GM12878 (cell line): ENCODE measurements around the gene AAR2. TPM values are rescaled to one million over a fixed set of nuclear protein-coding genes. Genes with fewer than 3 reads are reported as not detected.

Experiments
- ATAC-seq: fragments of 200-7000 bp; cut with Tn5 transposase; 3 replicates; pipeline ENCODE4 v1.9.1; 2020; ENCODE audit warnings: mild to moderate bottlenecking, moderate library complexity
- BruUV-seq: library from RNA; stranded (reverse); fragments of 400-500 nt; replicated peaks from 2 replicates; lab custom pipeline; 2021; lab: Mats Ljungman, UMichigan
- CTCF ChIA-PET: fragments of 300-600 bp; sonication (Branson Sonifier 250); formaldehyde crosslinking; extraction: SDS; loops from one replicate; lab custom pipeline; 2021; ENCODE audit warnings: inconsistent platforms; lab: Yijun Ruan, JAX
- POLR2A ChIA-PET: fragments of 350-600 bp; formaldehyde crosslinking; extraction: SDS; loops from one replicate; lab custom pipeline; 2021; ENCODE audit warnings: inconsistent platforms; lab: Charles Lee
- RAD21 ChIA-PET: fragments of 300-600 bp; sonication (Branson Sonifier 250); formaldehyde crosslinking; loops from one replicate; lab custom pipeline; 2023; ENCODE audit warnings: antibody characterized with exemption; ENCODE audit not compliant: unreplicated experiment; lab: Charles Lee
- SMC1A ChIA-PET: fragments of 300-600 bp; sonication (Branson Sonifier 250); formaldehyde crosslinking; loops from one replicate; lab custom pipeline; 2023; ENCODE audit not compliant: unreplicated experiment, uncharacterized antibody; lab: Charles Lee
- DNase-seq: peaks from one replicate; pipeline ENCODE4 v3.0.0-alpha.2; 2011; ENCODE audit warnings: low read depth, low spot score
- FAIRE-seq: peaks from 3 replicates; lab custom pipeline; 2011; peaks lifted over from hg19 to GRCh38; lab: Jason Lieb, UNC
- H2AFZ ChIP-seq: 2 replicates; pipeline ENCODE4 v1.6.0; 2011; ENCODE audit warnings: low read depth, low read length, control low read depth; ENCODE audit not compliant: control insufficient read depth
- H3K27ac ChIP-seq: 2 replicates; pipeline ENCODE4 v1.5.1; 2011; ENCODE audit warnings: control low read depth; ENCODE audit not compliant: control insufficient read depth, insufficient read depth
- H3K27me3 ChIP-seq, 2 experiments: replicated peaks in 1 of 2; 2 replicates each; pipeline versions ENCODE4 v1.6.0 to v1.6.1; 2011; ENCODE audit warnings: low read length in 1 of 2; ENCODE audit not compliant: control insufficient read depth in 2 of 2, insufficient read depth in 2 of 2
- H3K36me3 ChIP-seq, 2 experiments: 2 replicates each; pipeline ENCODE4 v1.5.1; 2011; ENCODE audit warnings: low read length in 1 of 2; ENCODE audit not compliant: control insufficient read depth in 2 of 2, insufficient read depth in 2 of 2
- H3K4me1 ChIP-seq: 2 replicates; pipeline ENCODE4 v1.6.1; 2011; ENCODE audit warnings: mild to moderate bottlenecking, low read length, moderate library complexity, mixed read lengths; ENCODE audit not compliant: control insufficient read depth, insufficient read depth
- H3K4me2 ChIP-seq: 2 replicates; pipeline ENCODE4 v1.6.0; 2011; ENCODE audit warnings: control low read depth; ENCODE audit not compliant: control insufficient read depth, insufficient read depth
- H3K4me3 ChIP-seq: fragments of 200-600 bp; sonication (generic); 2 replicates; pipeline ENCODE4 v1.5.1; 2016
- H3K79me2 ChIP-seq: 2 replicates; pipeline ENCODE4 v1.6.0; 2011; ENCODE audit warnings: low read length; ENCODE audit not compliant: control insufficient read depth, insufficient read depth
- H3K9ac ChIP-seq: 2 replicates; pipeline ENCODE4 v1.8.0; 2011; ENCODE audit warnings: low read length, control low read depth, mixed read lengths; ENCODE audit not compliant: control insufficient read depth, insufficient read depth
- H3K9me3 ChIP-seq: replicated peaks from 3 replicates; pipeline ENCODE4 v1.5.1; 2011; ENCODE audit warnings: mild to moderate bottlenecking, low read length; ENCODE audit not compliant: control insufficient read depth, insufficient read depth
- H4K20me1 ChIP-seq: 2 replicates; pipeline ENCODE4 v1.6.0; 2011; ENCODE audit not compliant: control insufficient read depth, insufficient read depth
- CREM ChIP-seq: IDR thresholded peaks from 2 replicates; pipeline ENCODE4 v1.6.1; 2014; ENCODE audit warnings: antibody characterized with exemption, low read depth
- EP300 ChIP-seq, 2 experiments: fragments of 150-350 bp in 1 of 2; IDR thresholded peaks; 2 replicates each; pipeline ENCODE4 v1.6.1; 2011 to 2012; ENCODE audit warnings: low read depth in 2 of 2, low read length in 2 of 2, borderline replicate concordance in 1 of 2, improper control_type of control experiment in 1 of 2, inconsistent platforms in 1 of 2; ENCODE audit not compliant: control insufficient read depth in 1 of 2
- KAT2A ChIP-seq: conservative IDR thresholded peaks from 2 replicates; pipeline ENCODE4 v1.6.1; 2011; ENCODE audit warnings: low read depth, low read length; ENCODE audit not compliant: control insufficient read depth
- KDM1A ChIP-seq: fragments of 200-600 bp; sonication (generic); IDR thresholded peaks from 2 replicates; pipeline ENCODE4 v1.6.1; 2016; ENCODE audit warnings: borderline replicate concordance
- MTA3 ChIP-seq: IDR thresholded peaks from 2 replicates; pipeline ENCODE4 v1.6.1; 2012; ENCODE audit warnings: low read length, inconsistent platforms, borderline replicate concordance
- NFIC ChIP-seq: IDR thresholded peaks from 2 replicates; pipeline ENCODE4 v1.6.1; 2012; ENCODE audit warnings: low read depth, mild to moderate bottlenecking, inconsistent platforms, low read length, moderate library complexity
- ZNF622 ChIP-seq: fragments of 450-650 bp; IDR thresholded peaks from 2 replicates; pipeline ENCODE4 v1.6.1; 2017; ENCODE audit warnings: mild to moderate bottlenecking, inconsistent platforms
- WGBS: methylation state at CpG from one replicate; pipeline ENCODE4 v1.1.6; 2016; ENCODE audit warnings: low lambda C conversion rate; ENCODE audit not compliant: insufficient replicate concordance, insufficient coverage; ENCODE audit errors: missing lambda C conversion rate; 5-methylcytosine and 5-hydroxymethylcytosine counted together
- in situ Hi-C: fragments of 300-500 bp; cut with MboI; formaldehyde crosslinking; loops from 9 replicates; pipeline ENCODE4 v1.14.3; 2018; ENCODE audit warnings: mixed read lengths
- intact Hi-C: fragments of 100-400 bp; cut with micrococcal nuclease; formaldehyde crosslinking; loops from one replicate; pipeline ENCODE4 v1.14.2; 2022; ENCODE audit not compliant: unreplicated experiment
- polyA plus RNA-seq, 11 experiments: library from polyadenylated mRNA; depleted of rRNA in 4 of 11; unstranded in 6 of 11; stranded (reverse) in 5 of 11; fragments of >200 nt; fragmentation: Nextera tagmentation in 4 of 11; fragmentation: Illumina TruSeq in 1 of 11; extraction: Ambion mirVana in 4 of 11; extraction: Trizol in 1 of 11; gene quantifications; 1 replicate in 1 of 11; 2 replicates in 10 of 11; pipeline versions ENCODE4 v1.2.1 to v1.2.3, GENCODE V29; 2011 to 2016; ENCODE audit warnings: inconsistent platforms in 2 of 11, missing spikeins in 2 of 11, low read depth in 1 of 11
- total RNA-seq, 4 experiments: library from RNA; depleted of rRNA in 3 of 4; stranded (reverse); fragments of >200 nt in 3 of 4; fragmentation: Illumina TruSeq in 1 of 4; extraction: Trizol in 1 of 4; gene quantifications; 2 replicates each; pipeline versions ENCODE4 v1.2.1 to v1.2.3, GENCODE V29; 2013 to 2021
- TF ChIP-seq, protein P1 (sequence below): IDR thresholded peaks from 2 replicates; pipeline ENCODE4 v1.6.1; 2012; ENCODE audit warnings: mild to moderate bottlenecking, low read depth, low read length
- TF ChIP-seq, protein P2 (sequence below): fragments of 450-650 bp; IDR thresholded peaks from 2 replicates; pipeline ENCODE4 v1.6.1; 2016; ENCODE audit warnings: mild to moderate bottlenecking

The AAR2 gene
- total and polyA plus RNA-seq, 10 of the 15 experiments (the other 5 are each of a cell fraction or from before 2014, with no cell fraction given), result 6.5 to 41.7 (median 30.3) TPM

DNA sequence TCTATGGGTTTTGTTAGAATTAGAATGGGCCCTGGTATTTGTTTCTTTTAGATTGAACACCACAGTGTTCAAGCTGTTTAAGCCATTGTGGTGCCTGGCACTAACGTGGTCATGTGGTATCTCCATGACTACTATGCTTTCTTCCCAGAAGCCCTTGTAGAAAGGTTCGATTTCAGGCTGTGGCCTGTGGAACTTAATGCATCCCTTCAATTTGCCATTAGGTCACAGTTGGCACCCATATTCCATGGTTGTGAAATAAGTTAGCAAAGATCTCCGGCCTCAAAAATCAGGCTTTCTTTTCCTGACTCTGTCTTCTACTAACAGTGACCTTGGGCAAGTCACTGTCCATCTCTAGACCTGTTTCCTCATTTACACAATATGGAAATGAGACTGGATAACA, 31.3 kb upstream of the AAR2 start:
- H2AFZ ChIP-seq, result no peak overlapping the region
- TF ChIP-seq KDM1A, result no peak
- no peak for TF ChIP-seq KAT2A
- no peak for TF ChIP-seq NFIC
- no peak for TF ChIP-seq ZNF622
- TF ChIP-seq EP300 (IDR thresholded peaks at IDR 0.05; ENCODE audit: borderline replicate concordance in 1 of 2, control insufficient read depth in 1 of 2, low read depth in 2 of 2, low read length in 2 of 2), result no peak
- no peak for TF ChIP-seq CREM
- no peak for TF ChIP-seq MTA3
- TF ChIP-seq, protein P1, sequence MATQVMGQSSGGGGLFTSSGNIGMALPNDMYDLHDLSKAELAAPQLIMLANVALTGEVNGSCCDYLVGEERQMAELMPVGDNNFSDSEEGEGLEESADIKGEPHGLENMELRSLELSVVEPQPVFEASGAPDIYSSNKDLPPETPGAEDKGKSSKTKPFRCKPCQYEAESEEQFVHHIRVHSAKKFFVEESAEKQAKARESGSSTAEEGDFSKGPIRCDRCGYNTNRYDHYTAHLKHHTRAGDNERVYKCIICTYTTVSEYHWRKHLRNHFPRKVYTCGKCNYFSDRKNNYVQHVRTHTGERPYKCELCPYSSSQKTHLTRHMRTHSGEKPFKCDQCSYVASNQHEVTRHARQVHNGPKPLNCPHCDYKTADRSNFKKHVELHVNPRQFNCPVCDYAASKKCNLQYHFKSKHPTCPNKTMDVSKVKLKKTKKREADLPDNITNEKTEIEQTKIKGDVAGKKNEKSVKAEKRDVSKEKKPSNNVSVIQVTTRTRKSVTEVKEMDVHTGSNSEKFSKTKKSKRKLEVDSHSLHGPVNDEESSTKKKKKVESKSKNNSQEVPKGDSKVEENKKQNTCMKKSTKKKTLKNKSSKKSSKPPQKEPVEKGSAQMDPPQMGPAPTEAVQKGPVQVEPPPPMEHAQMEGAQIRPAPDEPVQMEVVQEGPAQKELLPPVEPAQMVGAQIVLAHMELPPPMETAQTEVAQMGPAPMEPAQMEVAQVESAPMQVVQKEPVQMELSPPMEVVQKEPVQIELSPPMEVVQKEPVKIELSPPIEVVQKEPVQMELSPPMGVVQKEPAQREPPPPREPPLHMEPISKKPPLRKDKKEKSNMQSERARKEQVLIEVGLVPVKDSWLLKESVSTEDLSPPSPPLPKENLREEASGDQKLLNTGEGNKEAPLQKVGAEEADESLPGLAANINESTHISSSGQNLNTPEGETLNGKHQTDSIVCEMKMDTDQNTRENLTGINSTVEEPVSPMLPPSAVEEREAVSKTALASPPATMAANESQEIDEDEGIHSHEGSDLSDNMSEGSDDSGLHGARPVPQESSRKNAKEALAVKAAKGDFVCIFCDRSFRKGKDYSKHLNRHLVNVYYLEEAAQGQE, result no peak
- TF ChIP-seq, protein P2, sequence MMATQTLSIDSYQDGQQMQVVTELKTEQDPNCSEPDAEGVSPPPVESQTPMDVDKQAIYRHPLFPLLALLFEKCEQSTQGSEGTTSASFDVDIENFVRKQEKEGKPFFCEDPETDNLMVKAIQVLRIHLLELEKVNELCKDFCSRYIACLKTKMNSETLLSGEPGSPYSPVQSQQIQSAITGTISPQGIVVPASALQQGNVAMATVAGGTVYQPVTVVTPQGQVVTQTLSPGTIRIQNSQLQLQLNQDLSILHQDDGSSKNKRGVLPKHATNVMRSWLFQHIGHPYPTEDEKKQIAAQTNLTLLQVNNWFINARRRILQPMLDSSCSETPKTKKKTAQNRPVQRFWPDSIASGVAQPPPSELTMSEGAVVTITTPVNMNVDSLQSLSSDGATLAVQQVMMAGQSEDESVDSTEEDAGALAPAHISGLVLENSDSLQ, result no peak
- FAIRE-seq, result no peak
- no peaks in the 10 kb centered on the region for H3K79me2 ChIP-seq
- 0% methylated on average over 3 of the region's 3 CpGs for WGBS
- in situ Hi-C loops, result no loop called here
- H4K20me1 ChIP-seq, result no peaks in the 10 kb centered on the region
- H3K4me1 ChIP-seq, result no peaks in the 10 kb centered on the region
- H3K27me3 ChIP-seq, result peaks cover 0 to 3% of the 10 kb centered on the region in 2 experiments; a peak in 1 of 4 replicates
- no peak overlapping the region for H3K27ac ChIP-seq
- ATAC-seq, result no peak
- intact Hi-C loops, result no loop called here
- H3K9ac ChIP-seq, result no peak overlapping the region
- ChIA-PET RAD21 (no interaction called here), SMC1A (interaction anchor here (1.0 kb wide), 1 partner anchor 235 kb away, joined by 5 read pairs; no protein-coding TSS in a partner anchor), CTCF (no interaction called here), POLR2A (no interaction called here)
- no peak overlapping the region for H3K4me2 ChIP-seq
- no peak for DNase-seq
- no peak overlapping the region for H3K4me3 ChIP-seq
- no TSS peak for BruUV-seq
- no peaks in the 10 kb centered on the region for H3K36me3 ChIP-seq
- no peaks in the 10 kb centered on the region for H3K9me3 ChIP-seq
